C1 segment of cervical spinal cord (tissue), 14 donors: ENCODE measurements around the gene TMEM222.

ENCODE experiments used
- DNase-seq, 14 donors: peaks; one replicate each; lab custom pipeline; 2025; lab: John Stamatoyannopoulos, UW

Gene TMEM222

GRCh38 chr1:27306071-27306470 lies 15.9 kb upstream of the TMEM222 start:
- DNase-seq: no peak

- DNase-seq: no peak
These were observed 14.8 kb upstream of the TMEM222 start for GRCh38 chr1:27306892-27307761.

- DNase-seq: no peak
These were observed 13.9 kb upstream of the TMEM222 start for GRCh38 chr1:27307874-27308598.

- DNase-seq: no peak
These were observed 7.8 kb upstream of the TMEM222 start for GRCh38 chr1:27314169-27314568.

GRCh38 chr1:27314737-27315136 lies 7.2 kb upstream of the TMEM222 start:
- no peak for DNase-seq

- no peak for DNase-seq
These were observed 5.1 kb upstream of the TMEM222 start for GRCh38 chr1:27316860-27317259.

GRCh38 chr1:27318136-27318535 lies 3.8 kb upstream of the TMEM222 start:
- peak in 1 of 14 donors; percentile 82 for DNase-seq

- DNase-seq: peak in 2 of 14 donors; percentile 36 to 98
These were observed 3.4 kb upstream of the TMEM222 start for GRCh38 chr1:27318596-27318995.

GRCh38 chr1:27322569-27323240 lies 742 bp downstream of the TMEM222 start:
- peak in 2 of 14 donors; percentile 24 to 57 for DNase-seq

GRCh38 chr1:27325286-27325685 lies 3.3 kb downstream of the TMEM222 start:
- DNase-seq: no peak

- no peak for DNase-seq
These were observed 6.0 kb downstream of the TMEM222 start for GRCh38 chr1:27327964-27328363.

GRCh38 chr1:27330786-27331185 lies 8.8 kb downstream of the TMEM222 start:
- DNase-seq: no peak

GRCh38 chr1:27331426-27331825 lies 9.5 kb downstream of the TMEM222 start:
- no peak for DNase-seq

GRCh38 chr1:27331922-27332321 lies 10.0 kb downstream of the TMEM222 start:
- DNase-seq: peak in 1 of 14 donors; percentile 9

GRCh38 chr1:27332536-27333281 lies 10.7 kb downstream of the TMEM222 start:
- peak in 3 of 14 donors; percentile 9 to 34 (median 30) for DNase-seq

GRCh38 chr1:27333717-27334279 lies 11.8 kb downstream of the TMEM222 start:
- DNase-seq: no peak

- DNase-seq: no peak
These were observed 13.8 kb downstream of the TMEM222 start for GRCh38 chr1:27335506-27336422.

- no peak for DNase-seq
These were observed 14.8 kb downstream of the TMEM222 start for GRCh38 chr1:27336756-27337155.

- no peak for DNase-seq
These were observed 16.8 kb downstream of the TMEM222 start for GRCh38 chr1:27338751-27339150.

- no peak for DNase-seq
These were observed 17.2 kb downstream of the TMEM222 start for GRCh38 chr1:27339213-27339612.
